Ovary (tissue), 3 donors: Measurements from ENCODE around the gene CRTC1.

Experiments
- CTCF ChIP-seq, 3 donors: fragments of 450-650 bp in 2 of 3; fragments of 200-600 bp in 1 of 3; IDR thresholded peaks; one replicate each; pipeline versions ENCODE4 v1.5.1 to v1.8.0; 2016 to 2022; ENCODE audit warnings: antibody characterized with exemption in 3 of 3, mild to moderate bottlenecking in 1 of 3
- EP300 ChIP-seq: sonication (generic); formaldehyde crosslinking; IDR thresholded peaks from one replicate; pipeline ENCODE4 v1.6.1; 2017; ENCODE audit warnings: antibody characterized with exemption
- POLR2A ChIP-seq: fragments of 450-650 bp; IDR thresholded peaks from one replicate; pipeline ENCODE4 v1.6.1; 2017; ENCODE audit warnings: antibody characterized with exemption, mild to moderate bottlenecking, moderate library complexity
- donor health status: DM: no; HTN: no; CAD: no.

- no peak for TF ChIP-seq POLR2A
- no peak for TF ChIP-seq CTCF (IDR thresholded peaks at IDR 0.05)
- TF ChIP-seq EP300 = no peak
Measured at GRCh38 chr19:18735752-18736151, 52.3 kb downstream of the CRTC1 start.
